Stimulated activated CD4-positive, alpha-beta T cell treated with anti-CD3 and anti-CD28 coated beads, Interleukin-12 subunit alpha, Interleukin-12 subunit beta, amount 100 ng/mL, for 24 hours (primary cell): ENCODE results near the gene PLEKHH3.

ENCODE experiments used
- DNase-seq, 2 experiments: peaks; one replicate each; pipeline ENCODE4 v3.0.0-alpha.2; 2020; ENCODE audit warnings: low read depth in 2 of 2

The PLEKHH3 gene, protein sequence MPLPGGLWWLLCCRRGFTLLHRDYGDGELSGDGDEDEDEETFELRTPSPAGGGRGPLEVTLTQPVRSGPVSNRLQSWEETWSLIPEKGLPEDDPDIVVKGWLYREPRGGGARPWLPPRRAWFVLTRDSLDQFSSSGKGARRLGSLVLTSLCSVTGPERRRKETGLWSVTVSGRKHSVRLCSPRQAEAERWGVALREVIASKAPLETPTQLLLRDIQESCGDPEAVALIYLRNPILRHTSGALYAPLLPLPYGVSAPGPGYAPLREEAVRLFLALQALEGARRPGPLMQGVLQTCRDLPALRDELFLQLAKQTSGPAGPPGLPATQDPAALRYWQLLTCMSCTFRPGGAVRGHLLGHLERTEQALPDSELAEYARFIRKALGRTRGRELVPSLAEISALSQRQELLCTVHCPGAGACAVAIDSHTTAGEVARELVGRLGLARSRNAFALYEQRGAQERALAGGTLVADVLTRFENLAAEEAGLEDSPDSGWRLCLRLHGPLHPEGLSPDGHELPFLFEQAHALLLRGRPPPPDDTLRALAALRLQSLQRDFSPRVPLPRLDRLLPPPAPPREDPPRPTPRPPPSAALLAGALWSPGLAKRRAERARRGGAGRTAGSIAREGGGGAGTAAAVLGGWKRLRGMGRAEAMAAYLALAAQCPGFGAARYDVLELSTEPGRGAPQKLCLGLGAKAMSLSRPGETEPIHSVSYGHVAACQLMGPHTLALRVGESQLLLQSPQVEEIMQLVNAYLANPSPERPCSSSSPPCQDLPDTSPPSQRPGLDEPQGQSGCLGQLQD

GRCh38 chr17:42676424-42677011 lies at the start of gene PLEKHH3:
PLEKHH3 (minus strand) TSS chr17:42676994; CDS start chr17:42676563, 431 bp downstream.
- DNase-seq, result no peak

DNA sequence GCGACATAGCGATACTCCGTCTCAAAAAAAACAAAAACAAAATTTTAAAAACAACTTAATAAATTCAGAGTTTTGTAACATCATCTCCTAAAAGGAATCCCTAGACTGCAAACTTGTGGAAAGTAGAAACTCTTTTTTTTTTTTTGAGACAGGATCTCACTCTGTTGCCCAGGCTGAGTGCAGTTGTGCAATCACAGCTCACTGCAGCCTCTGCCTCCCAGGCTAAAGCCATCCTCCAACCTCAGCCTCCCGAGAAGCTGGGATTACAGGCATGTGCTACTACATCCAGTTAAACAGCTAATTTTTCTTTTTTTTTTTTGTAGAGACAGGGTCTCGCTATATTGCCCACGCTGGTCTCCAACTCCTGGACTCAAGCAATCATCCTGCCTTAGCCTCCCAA lies 48.3 kb upstream of the PLEKHH3 start:
- DNase-seq, result no peak

DNA sequence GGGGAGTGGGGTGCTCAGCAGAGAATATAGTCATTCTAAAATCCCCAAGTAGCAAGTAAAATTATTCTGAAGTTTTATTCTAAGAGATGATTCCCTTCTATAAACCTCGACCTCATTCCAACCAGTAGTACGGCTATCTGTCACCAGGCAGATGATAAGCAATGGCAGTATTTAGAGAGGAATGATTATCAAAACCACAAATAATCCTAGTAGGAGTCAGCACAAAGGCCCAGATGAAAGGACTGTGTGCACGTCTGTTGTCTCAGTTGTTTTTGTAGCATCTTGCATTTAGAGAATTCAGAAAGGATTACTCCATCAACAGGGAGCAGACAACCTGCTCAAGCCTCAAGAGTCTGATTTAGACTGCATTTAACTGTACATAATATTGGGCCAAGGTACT lies 46.8 kb upstream of the PLEKHH3 start:
- no peak for DNase-seq

DNA sequence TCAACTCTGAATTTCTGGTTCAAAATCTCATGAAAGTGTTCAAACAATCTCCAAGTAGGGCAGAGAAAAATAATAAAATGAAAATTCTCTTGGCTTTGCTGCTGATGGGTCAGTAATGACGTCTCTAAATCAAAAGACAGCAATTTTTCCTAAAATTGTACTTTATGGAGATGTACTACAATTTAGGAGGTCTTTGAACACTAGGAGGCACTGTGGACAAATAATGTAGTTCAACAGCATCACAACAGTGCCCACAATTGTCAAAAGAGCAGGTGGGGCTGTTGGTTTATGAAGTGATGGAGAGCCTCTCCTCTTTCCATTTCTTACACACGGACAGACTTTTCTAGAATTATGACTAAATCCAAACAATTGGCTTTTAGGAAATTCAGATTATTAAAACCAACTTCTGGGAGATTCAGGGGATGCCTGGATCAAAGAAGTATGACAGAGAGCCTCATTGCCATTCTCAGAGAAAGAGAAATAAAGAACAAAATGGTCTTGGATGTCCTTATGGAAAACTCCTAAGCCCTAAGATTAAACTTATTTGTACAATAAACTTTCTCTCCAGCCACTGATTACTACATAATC lies 44.3 kb upstream of the PLEKHH3 start:
- DNase-seq, result no peak

DNA sequence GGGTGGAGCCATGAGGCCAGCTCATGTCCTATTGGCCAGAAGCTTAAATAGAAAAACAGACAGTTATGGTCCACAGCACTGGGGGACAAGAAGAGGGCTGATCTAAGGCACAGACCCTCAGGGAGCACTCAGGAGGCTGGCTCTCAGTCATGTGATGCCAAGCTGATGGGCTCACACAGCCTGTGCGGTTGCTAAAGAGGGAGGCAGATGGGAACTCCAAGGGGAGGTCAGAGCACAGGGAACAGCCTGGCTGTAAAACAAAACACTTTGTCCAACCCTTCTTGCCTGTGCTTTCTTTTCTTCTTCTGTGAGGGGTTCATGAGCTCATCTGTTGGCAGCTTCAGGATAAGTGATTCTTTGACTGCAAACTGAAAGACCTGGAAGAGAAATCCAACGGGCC lies 32.8 kb upstream of the PLEKHH3 start:
- DNase-seq, result no peak

GRCh38 chr17:42708588-42708987 lies 31.8 kb upstream of the PLEKHH3 start:
- DNase-seq, result no peak

DNA sequence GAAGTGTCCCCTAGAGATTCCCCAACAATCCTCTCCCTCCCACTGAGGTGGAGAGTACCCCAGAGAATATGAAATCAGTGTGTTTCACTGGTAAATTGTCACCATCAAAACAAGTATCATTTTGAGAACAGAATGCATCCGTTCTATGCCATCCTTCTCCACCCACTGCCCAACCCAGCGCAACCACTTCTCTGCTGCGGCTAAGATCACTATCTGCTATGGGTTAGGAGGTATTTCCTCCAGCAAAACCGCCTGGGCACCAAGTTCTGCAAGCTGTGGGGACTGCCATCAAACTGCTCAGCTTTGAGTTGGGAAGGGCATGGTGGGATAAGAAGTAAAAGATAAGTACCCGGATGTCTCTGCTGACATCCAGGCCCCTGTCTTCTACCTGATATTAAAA lies 29.9 kb upstream of the PLEKHH3 start:
- DNase-seq, result peak in 1 of 2 experiments; percentile 41

DNA sequence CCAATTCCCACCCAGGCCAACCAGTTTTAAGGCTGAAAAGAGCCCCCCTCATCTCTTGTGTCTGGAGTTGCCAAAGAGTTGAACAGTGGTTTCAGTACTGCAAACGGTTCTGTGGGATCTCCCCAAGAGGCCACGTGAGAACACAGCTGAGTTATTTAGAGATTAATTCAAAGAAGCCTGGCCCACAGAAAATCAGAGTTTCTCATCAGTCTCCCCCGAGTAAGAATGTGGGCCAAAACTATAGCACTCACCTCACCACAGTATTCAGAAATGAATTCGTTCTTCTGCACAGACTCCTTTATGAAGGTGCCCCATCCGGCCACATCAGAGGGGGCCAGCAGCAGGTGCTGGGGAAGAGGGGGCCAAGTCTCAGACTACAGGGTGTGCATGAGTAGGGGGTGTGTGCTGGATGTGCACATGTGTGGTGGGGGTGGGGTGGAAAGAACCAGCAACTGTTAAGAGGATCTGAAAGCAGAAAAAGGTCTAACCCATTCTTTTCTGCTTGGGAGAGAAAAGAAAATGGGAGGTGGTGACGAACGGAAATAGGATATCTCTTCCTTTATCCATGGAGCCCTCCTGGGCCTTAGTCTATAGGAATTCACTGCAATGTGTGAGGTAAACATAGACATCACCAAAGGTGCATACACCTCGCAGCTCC lies 28.2 kb upstream of the PLEKHH3 start:
- DNase-seq, result peak in 1 of 2 experiments; percentile 46

GRCh38 chr17:42704490-42704836 lies 27.7 kb upstream of the PLEKHH3 start:
- DNase-seq, result no peak

DNA sequence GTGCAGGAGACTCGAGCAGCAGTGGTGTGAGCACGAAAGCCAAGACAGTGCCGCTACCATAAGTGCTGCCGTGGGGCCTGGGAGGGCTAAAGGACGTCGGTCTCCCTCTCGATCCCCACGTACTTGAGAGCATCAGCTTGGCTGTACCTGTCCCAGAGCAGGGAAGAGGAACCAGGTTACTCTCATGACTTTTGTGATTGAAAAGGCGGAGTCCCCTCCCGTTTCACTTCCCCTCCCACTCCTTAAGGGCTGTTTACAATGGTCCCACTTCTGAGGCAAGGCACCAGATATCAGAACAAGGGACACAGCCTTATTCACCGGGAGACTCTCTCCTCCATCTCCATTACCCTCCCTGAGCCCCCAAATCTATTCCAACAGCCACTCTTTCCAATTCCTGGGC lies 25.7 kb upstream of the PLEKHH3 start:
- no peak for DNase-seq

- DNase-seq, result no peak
Observed at GRCh38 chr17:42700586-42701289, 23.9 kb upstream of the PLEKHH3 start.

DNA sequence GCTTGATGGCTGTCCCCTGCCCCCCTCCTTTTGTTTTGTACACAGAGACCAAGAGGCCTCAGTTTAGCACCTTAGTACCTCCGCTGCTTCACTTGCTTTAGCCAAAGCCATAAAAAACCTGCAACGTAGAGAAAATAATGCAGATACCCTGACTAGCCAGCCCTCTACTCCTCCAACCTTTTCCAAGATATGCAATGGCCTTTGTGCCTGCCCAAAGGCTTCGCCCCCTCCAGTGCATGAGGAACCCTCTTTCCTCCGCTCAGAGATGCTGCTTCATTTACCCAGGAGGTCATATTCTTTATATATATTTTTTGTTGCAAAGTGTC lies 22.6 kb upstream of the PLEKHH3 start:
- no peak for DNase-seq

GRCh38 chr17:42698736-42699414 lies 22.1 kb upstream of the PLEKHH3 start:
- no peak for DNase-seq

DNA sequence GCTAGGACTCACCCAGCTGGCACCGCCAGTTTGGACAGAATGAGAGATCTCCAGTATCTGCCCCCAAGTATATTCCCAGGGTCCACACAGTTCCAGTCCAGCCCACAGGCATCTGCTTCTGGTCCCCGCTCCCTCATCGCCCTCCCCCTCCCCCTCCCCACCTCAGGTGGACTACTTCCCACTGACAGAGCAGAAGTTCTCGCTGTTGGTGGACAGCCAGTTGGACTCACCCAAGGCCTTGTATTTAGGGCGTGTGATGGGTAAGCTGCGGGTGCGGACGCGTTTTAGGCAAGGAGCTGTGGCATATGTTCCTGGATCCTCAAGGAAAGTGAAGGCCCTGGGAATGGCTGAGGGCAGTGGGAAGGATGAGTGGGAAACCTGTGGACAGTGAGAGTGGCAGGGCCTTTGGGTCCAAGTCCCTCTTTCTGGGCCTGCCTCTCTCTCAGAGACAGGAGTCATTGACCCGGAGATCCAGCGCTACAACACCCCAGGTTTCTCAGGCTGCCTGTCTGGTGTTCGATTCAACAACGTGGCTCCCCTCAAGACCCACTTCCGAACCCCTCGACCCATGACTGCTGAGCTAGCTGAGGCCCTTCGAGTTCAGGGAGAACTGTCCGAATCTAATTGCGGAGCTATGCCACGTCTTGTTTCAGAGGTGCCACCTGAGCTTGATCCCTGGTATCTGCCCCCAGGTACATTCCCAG lies 20.5 kb upstream of the PLEKHH3 start:
- no peak for DNase-seq

GRCh38 chr17:42695500-42695899 lies 18.7 kb upstream of the PLEKHH3 start:
- DNase-seq, result no peak

DNA sequence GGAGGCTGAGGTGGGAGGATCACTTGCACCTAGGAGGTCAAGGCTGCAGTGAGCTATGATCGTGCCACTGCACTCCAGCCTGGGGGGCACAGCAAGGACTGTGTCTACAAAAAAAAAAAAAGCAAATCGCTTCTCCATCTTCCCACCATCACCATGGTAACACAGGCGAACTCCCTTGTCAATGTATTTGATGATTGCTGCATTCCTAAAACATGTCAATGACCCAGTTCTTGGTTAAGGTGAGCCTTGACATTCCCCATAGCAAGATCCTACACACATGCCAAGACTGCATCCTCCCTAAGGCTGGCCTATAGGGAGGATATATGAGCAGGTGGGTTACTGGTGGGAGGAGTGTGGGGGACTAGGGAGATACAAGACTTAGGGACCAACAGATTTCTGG lies 17.7 kb upstream of the PLEKHH3 start:
- DNase-seq, result no peak

GRCh38 chr17:42692489-42692888 lies 15.7 kb upstream of the PLEKHH3 start:
- DNase-seq, result no peak

DNA sequence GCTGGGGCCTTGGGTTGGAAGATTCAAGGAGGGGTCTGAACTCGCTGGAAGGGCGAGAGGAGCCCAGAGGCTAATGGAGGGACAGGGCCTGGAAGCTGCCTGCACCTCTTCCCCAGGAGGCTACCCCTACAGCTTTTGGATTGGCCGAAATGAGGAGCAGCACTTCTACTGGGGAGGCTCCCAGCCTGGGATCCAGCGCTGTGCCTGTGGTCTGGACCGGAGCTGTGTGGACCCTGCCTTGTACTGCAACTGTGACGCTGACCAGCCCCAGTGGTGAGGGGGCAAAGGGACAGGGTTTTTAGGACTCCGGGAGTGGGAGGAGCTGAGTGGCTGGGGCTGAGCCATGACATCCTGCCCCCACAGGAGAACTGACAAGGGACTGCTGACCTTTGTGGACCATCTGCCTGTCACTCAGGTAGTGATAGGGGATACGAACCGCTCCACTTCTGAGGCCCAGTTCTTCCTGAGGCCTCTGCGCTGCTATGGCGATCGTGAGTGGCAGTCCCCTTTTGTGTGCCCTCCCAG lies 14.3 kb upstream of the PLEKHH3 start:
- no peak for DNase-seq

GRCh38 chr17:42690596-42690995 lies 13.8 kb upstream of the PLEKHH3 start:
- DNase-seq, result no peak
